ENCODE results near the gene CHML. TPM values are rescaled to one million over a fixed set of nuclear protein-coding genes. Genes with fewer than 3 reads are reported as not detected.
"Not testable (repeated sequence)": the region's sequence is repeated elsewhere in the genome, so short reads cannot be mapped to it uniquely, and the experiment has no call there.

CHML gene
- total RNA-seq, 1 donor from 2014 or later, result 8.2 TPM

DNA sequence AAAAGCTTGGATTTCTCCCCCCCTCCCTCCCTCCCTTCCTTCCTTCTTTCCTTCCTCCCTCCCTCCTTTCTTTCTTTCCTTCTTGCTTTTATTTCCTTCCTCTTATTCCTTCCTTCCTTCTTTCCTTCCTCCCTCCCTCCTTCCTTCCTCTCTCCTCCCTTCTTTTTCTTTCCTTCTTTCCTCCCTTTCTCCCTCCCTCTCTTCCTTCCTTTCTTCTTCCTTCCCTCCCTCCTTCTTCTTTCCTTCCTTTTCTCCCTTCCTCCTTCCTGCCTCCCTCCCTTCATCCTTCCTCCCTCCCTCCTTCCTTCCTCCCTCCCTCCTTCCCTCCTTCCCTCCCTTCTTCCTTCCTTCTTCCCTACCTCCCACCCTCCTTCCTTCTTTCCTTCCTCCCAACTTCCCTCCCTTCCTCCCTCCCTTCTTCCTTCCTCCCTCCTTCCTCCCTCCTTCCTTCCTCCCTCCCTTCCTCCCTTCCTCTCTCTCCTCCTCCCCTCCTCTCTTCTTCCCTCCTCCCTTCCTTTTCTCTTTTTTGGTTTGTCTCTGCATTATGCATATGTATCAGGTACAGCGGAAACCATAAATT, 34.7 kb upstream of the CHML start:
- TF ChIP-seq, protein P1, sequence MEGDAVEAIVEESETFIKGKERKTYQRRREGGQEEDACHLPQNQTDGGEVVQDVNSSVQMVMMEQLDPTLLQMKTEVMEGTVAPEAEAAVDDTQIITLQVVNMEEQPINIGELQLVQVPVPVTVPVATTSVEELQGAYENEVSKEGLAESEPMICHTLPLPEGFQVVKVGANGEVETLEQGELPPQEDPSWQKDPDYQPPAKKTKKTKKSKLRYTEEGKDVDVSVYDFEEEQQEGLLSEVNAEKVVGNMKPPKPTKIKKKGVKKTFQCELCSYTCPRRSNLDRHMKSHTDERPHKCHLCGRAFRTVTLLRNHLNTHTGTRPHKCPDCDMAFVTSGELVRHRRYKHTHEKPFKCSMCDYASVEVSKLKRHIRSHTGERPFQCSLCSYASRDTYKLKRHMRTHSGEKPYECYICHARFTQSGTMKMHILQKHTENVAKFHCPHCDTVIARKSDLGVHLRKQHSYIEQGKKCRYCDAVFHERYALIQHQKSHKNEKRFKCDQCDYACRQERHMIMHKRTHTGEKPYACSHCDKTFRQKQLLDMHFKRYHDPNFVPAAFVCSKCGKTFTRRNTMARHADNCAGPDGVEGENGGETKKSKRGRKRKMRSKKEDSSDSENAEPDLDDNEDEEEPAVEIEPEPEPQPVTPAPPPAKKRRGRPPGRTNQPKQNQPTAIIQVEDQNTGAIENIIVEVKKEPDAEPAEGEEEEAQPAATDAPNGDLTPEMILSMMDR (IDR thresholded peaks at IDR 0.05; ENCODE audit: borderline replicate concordance), result no peak
- intact Hi-C loops (cut with micrococcal nuclease), result no loop called here
- H3K27ac ChIP-seq (replicated peaks), result no peak overlapping the region
- H3K27me3 ChIP-seq (ENCODE audit: low read depth), result peaks cover 5% of the 10 kb centered on the region
- H3K4me1 ChIP-seq, result no peaks in the 10 kb centered on the region
- H3K9me3 ChIP-seq (replicated peaks), result no peaks in the 10 kb centered on the region
- no peak overlapping the region for H3K4me3 ChIP-seq
- DNase-seq, result no peak
- H3K36me3 ChIP-seq, result no peaks in the 10 kb centered on the region

DNA sequence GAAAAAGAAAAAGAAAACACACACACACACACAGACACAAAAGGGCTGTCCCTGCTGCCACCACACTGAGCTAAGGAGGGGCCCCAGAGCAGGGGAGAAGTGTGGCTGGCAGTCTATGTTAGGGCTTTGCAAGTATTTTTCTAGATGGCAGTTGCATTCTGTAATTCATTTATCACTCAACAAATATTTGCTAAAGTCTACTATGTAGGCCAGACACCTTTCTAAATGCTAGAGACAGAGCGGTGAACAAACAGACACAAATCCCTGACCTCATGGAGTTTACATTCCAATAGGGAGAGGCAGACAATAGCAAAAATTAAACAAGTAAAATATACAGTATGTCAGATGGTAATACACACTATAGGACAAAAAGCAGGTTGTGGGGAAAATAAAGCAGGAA, 32.1 kb upstream of the CHML start:
- TF ChIP-seq, protein P1 (IDR thresholded peaks at IDR 0.05; ENCODE audit: borderline replicate concordance), result no peak

DNA sequence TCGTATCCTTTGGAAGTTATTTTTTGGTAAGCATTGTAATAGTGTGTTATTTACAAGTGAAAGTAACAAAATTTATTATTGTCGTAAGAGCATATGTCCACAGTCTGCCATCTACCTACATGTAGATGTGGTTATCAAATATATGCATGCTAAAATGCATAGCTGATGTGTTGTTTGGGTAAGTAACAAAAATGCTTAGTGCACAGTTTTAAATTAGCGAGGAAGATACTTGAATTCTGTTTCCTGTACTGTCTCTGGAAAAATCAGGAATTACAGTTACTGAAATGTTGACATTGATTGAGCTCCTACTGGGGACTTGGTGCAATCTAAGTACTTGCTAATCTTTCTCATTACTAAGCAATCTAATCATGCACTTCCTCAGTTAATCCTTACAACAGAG, 26.2 kb upstream of the CHML start:
- Histone ChIP-seq H3K27me3 (ENCODE audit: low read depth) (peaks cover 5% of the 10 kb centered on the region), H3K4me3 (no peak overlapping the region), H3K9me3 (replicated peaks) (no peaks in the 10 kb centered on the region), H3K36me3 (no peaks in the 10 kb centered on the region), H3K4me1 (no peaks in the 10 kb centered on the region), H3K27ac (replicated peaks) (no peak overlapping the region)
- DNase-seq, result no peak
- intact Hi-C loops (cut with micrococcal nuclease), result no loop called here
- TF ChIP-seq, protein P1 (IDR thresholded peaks at IDR 0.05; ENCODE audit: borderline replicate concordance), result no peak

More for the DNA sequence above, 32.1 kb upstream of the CHML start:
- H3K36me3 ChIP-seq, result no peaks in the 10 kb centered on the region
- intact Hi-C loops (cut with micrococcal nuclease), result no loop called here
- DNase-seq, result no peak
- H3K27me3 ChIP-seq (ENCODE audit: low read depth), result peaks cover 5% of the 10 kb centered on the region
- no peaks in the 10 kb centered on the region for H3K4me1 ChIP-seq
- no peak overlapping the region for H3K4me3 ChIP-seq
- H3K9me3 ChIP-seq (replicated peaks), result no peaks in the 10 kb centered on the region
- H3K27ac ChIP-seq (replicated peaks), result no peak overlapping the region

DNA sequence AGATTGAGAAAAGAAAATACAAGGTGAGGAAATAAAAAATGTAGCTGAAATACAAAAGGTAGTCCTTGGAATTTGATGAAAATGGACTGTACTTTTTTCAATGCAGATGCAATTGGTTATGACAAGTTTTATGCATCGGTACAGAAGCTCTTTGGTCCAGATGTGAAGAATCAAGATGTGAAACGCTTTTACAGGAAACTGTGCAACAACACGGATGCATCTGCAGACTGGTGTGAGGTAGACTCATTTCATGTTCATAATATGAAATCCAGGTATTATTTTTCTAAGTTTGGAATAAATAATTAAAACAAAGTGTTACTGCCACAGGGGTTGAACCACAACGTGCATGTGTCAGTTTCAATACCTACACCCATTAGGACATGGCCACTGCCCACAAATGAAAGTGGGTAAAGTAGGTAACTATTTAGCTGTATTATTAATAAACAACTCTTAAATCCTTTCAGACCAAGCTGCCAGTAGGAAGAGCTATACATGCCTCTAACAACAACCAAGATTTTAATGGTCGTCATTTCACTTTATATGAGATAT, 20.3 kb upstream of the CHML start:
- no peaks in the 10 kb centered on the region for H3K4me1 ChIP-seq
- H3K36me3 ChIP-seq, result no peaks in the 10 kb centered on the region
- intact Hi-C loops (cut with micrococcal nuclease), result no loop called here
- H3K9me3 ChIP-seq (replicated peaks), result no peaks in the 10 kb centered on the region
- no peak overlapping the region for H3K4me3 ChIP-seq
- no peak overlapping the region for H3K27ac ChIP-seq (replicated peaks)
- DNase-seq, result no peak
- no peaks in the 10 kb centered on the region for H3K27me3 ChIP-seq (ENCODE audit: low read depth)
- TF ChIP-seq, protein P1 (IDR thresholded peaks at IDR 0.05; ENCODE audit: borderline replicate concordance), result no peak

DNA sequence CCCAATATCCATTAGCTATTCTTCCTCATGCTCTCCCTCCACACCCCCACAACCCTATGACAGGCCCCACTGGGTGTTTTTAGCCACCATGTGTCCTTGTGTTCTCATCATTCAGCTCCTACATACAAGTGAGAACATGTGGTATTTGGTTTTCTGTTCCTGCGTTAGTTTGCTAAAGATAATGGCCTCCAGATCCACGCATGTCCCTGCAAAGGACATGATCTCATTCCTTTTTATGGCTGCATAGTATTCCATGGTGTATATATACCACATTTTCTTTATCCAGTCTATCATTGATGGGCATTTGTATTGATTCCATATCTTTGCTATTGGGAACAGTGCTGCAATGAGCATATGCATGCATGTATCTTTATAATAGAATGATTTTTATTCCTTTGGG, 18.8 kb upstream of the CHML start:
- intact Hi-C loops (cut with micrococcal nuclease); DNase-seq; H3K27me3 ChIP-seq (ENCODE audit: low read depth); H3K36me3 ChIP-seq; H3K9me3 ChIP-seq (replicated peaks); H3K4me3 ChIP-seq; H3K4me1 ChIP-seq; H3K27ac ChIP-seq (replicated peaks): not testable (repeated sequence)

DNA sequence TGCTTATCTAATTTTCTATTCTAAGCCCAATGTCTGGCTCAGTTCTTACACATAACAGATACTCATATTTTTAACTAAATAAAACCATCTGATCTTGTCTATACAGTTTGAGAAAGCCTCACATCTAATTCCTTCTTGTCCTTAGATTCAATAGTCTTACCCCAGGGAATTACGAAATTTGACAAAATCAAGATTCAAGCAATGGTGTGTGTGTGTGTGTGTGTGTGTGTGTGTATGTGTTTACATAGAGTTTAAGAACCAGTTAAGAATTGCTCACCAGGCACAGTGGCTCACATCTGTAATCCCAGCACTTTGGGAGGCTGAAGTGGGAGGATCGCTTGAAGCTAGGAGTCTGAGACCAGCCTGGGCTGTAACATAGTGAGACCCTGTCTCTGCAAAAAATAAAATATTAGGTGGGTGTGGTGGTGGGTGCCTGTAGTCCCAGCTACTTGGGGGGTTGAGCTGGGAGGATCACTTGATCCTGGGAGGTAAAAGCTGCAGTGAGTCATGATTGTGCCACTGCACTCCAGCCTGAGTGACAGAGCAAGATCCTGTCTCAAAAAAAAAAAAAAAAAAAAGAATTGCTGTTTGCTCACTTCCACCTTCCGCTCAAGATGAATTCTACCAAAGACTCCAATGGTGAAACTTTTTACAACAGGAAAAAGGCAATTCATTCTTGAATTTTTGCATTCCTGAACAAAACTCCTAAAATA, 18.1 kb upstream of the CHML start:
- DNase-seq, result no peak

More for the DNA sequence above, 18.1 kb upstream of the CHML start:
- H3K36me3 ChIP-seq, result no peaks in the 10 kb centered on the region
- H3K27me3 ChIP-seq (ENCODE audit: low read depth), result no peaks in the 10 kb centered on the region
- no peak overlapping the region for H3K4me3 ChIP-seq
- TF ChIP-seq, protein P1 (IDR thresholded peaks at IDR 0.05; ENCODE audit: borderline replicate concordance), result no peak
- intact Hi-C loops (cut with micrococcal nuclease), result no loop called here
- H3K4me1 ChIP-seq, result no peaks in the 10 kb centered on the region
- H3K9me3 ChIP-seq (replicated peaks), result no peaks in the 10 kb centered on the region
- H3K27ac ChIP-seq (replicated peaks), result no peak overlapping the region

Data from left ventricle myocardium inferior (tissue), 1 donor.